GM12864 (cell line): ENCODE results near the gene OMD.

Source experiments
- DNase-seq: peaks from one replicate; pipeline ENCODE4 v3.0.0-alpha.2; 2011; ENCODE audit warnings: low read depth
- H3K4me3 ChIP-seq: 2 replicates; pipeline ENCODE4 v1.5.1; 2011; ENCODE audit warnings: mild to moderate bottlenecking, low read depth, low read length, control low read depth
- CTCF ChIP-seq: IDR thresholded peaks from 2 replicates; pipeline ENCODE4 v1.5.1; 2011; ENCODE audit warnings: low read depth, mild to moderate bottlenecking, moderate library complexity, low read length, control low read depth, inconsistent platforms; ENCODE audit errors: missing control alignments

OMD gene

DNA sequence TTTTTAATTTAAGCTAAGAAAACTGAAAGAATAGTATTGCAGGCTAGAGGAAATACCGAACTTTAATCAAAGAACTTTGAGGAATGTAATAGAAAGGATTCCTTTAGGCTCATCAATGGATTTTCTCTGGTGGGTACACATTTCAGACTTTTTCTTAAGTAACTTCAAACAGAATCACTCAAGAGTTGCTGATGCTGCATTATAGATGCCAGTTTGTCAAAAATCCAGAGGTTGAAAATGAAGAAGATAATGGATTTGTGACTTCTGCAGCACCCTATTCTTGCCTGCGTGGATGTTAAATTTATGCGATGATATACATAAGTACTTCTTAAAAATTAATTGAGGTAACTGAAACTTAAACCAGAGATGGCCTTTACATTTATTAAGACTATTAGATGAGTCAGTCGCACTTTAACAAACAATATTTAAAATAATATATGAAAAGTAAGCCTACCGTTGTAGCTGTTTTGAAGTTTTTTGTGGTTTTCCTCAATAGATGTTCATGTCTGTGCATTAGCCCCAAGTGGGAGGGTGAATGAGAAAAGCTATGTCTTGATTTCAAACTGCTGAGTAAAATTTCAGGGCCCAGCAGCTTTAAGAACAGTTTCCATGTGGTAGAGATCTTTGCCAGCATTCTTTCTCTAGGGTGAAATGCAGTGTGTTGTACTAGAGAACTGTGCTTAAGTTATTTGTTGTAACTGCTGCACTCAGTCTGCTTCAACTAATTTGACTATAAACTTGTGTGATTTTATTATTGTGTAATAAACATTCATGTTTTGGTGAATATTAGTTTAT, 20.0 kb downstream of the OMD start, which contains the start of gene OGN:
OGN (minus strand) TSS at position 537 of the 795 bp plus-strand sequence. CDS start 1,171 bp downstream, outside the sequence.
- no peak for DNase-seq
- no peak for TF ChIP-seq CTCF
- H3K4me3 ChIP-seq: no peak within 1 kb of the TSS

- TF ChIP-seq CTCF: no peak
- DNase-seq: no peak
- no peak overlapping the region for H3K4me3 ChIP-seq
These were observed 21.2 kb downstream of the OMD start for GRCh38 chr9:92402826-92403745.

- DNase-seq: no peak
- no peak for TF ChIP-seq CTCF
- no peak overlapping the region for H3K4me3 ChIP-seq
These were observed 21.9 kb downstream of the OMD start for GRCh38 chr9:92402360-92402759.

GRCh38 chr9:92397853-92398252, 26.4 kb downstream of the OMD start:
- no peak for DNase-seq
- TF ChIP-seq CTCF: no peak
- H3K4me3 ChIP-seq: no peak overlapping the region

DNA sequence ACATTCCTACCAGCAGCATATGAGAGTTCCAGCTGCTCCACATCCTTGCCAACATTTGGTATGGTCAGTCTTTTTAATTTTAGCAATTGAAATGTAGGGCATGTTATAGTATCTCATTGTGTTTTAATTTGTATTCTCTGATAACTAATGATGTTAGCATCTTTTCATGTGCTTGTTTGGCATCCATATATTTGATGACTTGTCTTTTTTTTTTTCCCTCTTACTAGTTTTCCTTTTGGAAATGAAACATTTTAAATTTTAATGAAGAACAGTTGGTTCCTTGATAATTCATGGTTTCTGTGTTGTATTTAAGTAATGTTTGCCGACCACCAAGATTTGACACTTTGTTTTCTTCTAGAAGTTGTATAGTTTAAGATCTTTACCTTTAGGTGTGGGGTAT, 28.7 kb downstream of the OMD start:
- no peak for DNase-seq
- TF ChIP-seq CTCF: no peak
- H3K4me3 ChIP-seq: no peak overlapping the region

DNA sequence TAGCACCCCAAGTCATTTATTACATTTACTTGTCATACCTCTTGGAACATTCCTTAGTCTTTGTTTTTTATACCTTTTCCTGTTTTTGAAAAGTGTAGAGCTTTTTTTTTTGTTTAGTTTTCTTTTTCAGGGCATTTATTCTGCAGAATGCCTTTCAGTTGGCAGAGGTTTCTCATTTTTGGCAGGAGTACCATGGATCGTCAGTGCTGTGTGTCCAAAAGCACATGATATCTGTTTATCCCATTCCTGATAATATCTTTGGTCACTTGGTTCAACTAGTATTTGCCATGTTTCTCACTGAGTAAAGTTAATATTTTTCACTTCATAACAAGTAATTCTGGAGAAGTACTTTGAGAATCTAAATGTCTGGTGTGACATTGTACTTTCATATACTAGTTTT, 30.6 kb downstream of the OMD start:
- no peak for TF ChIP-seq CTCF
- DNase-seq: no peak
- H3K4me3 ChIP-seq: no peak overlapping the region
